Measurements from ENCODE around the gene NEDD4L.

Gene NEDD4L

GRCh38 chr18:58052960-58053359, 8.9 kb downstream of the NEDD4L start:
- no peak for DNase-seq (ENCODE audit: low spot score)

GRCh38 chr18:58054041-58054781, 10.2 kb downstream of the NEDD4L start:
- peak; percentile 64 for DNase-seq (ENCODE audit: low spot score)

DNA sequence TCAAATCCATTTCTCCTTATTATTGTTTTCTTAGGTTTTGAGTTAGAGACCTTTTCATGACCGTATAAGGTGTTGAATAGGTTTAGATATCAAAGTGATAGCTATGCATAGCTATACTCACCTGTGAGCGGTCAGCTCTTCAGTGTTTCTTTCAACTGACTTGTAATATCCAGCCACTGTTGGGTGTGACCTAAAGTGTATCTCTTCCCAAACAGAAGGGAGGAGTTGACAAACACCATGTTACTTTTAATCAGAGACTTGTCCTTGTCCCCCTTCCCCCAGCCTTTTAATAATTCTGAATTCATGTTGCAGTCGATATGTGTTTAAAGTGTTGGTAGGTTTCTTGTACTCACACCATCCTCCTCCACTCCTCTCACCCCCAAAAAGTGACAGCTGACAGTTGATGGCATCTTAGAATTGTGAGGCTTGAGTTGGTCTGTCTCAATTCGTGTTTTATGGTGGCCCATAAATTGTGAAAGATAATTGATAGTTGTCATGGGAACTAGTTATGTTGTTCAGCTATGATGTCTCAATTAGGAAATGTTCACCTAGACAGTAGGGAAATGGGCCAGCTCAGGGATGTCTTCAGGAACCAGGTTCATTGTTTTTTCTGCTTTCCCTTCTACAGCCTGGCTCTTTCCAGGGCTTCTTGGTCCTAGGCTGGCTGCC, 12.0 kb downstream of the NEDD4L start:
- DNase-seq (ENCODE audit: low spot score), result no peak

DNA sequence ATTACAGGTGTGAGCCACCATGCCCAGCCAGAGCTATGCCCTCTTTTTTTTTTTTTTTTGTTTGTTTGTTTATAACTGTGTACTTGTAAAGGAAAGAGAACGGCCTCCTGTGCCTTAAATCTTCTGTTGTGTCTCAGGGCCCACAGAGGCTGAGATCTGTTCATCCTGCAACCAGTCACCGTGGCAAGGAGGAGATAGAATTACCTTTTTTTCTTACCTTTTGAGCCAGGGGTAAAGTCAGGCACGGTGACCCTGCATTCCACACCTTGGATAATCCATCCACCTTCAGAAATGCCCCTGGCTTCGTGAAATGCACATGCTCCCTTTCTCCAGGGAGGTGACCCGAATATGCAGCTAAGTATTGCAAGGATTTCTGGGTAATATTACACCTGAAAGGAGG, 12.8 kb downstream of the NEDD4L start:
- DNase-seq (ENCODE audit: low spot score), result no peak

- peak; percentile 24 for DNase-seq (ENCODE audit: low spot score)
Observed at GRCh38 chr18:58057291-58057965, 13.4 kb downstream of the NEDD4L start.

DNA sequence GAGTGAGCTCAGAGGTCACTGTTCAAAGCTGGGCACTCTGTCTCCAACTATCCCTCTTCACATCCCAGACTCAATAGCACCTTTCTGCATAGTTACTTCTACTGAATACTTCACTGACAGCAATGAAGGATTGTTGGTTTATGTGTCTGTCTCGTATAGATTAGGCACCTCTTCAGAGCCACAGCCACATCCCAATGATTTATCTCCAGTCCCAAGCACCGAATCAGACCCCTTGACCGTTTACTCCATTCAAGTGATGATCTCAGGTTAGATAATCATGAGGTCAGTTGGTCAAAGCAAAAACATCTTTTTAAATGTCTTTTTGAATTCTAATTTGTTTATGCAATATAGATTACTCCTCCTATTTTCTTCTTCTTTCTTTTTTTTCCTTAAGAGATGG, 14.7 kb downstream of the NEDD4L start:
- peak; percentile 69 for DNase-seq (ENCODE audit: low spot score)

DNA sequence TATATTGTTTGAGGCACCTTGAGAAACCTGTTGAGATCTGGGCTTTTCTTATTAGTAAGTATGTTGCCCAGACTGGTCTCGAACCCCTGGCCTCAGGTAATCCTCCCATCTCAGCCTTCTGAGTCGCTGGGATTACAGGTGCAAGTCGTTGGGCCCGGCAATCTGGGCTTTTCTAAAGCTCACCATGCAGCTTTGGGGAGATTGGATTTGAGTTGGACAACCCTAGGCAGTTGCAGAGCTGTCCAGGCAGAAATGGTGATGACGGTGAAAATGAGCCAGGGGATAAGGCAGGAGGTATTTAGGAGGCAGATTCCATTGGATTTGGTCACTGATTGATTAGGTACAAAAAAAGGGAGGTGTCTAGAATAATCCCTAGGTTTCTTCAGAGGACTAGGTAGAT, 16.2 kb downstream of the NEDD4L start:
- DNase-seq (ENCODE audit: low spot score), result no peak

DNA sequence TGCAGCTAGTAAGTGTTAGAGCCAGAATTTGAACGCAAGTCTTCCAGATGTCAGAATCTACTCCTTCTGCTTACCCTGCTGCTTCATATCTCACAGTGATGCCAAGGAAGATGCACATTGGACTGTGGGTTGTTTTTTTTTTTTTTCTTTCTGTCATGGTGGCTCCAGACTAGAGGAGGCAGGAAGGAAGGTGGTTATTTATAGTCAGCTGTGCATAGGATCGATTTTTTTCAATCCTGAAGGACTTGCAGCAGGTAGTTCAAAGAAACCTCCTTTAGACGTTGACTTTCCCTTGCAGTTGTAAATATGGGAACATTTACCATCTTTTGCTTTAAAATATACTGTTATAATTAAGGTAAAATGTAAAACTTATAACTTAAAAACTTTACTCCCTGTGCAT, 17.3 kb downstream of the NEDD4L start:
- no peak for DNase-seq (ENCODE audit: low spot score)

GRCh38 chr18:58064406-58064998, 20.5 kb downstream of the NEDD4L start:
- no peak for DNase-seq (ENCODE audit: low spot score)

DNA sequence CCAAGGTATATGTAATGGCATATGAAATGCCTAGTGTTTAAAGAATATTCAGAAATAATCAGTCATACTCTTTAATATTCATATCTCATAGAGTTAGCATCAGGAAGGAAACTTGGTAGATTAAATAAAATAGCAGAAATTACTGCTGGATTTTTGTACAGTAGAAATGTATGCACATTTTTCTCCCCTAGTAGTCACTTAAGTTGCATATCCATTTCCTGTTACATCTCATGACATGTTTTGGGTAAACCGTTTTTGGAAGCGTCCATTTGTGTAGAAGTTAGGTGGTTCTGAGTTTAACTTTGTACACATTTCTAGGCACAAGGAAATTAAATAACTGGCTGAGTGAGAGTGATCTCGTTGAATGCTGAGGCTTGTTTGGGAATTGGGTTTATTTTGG, 21.9 kb downstream of the NEDD4L start:
- no peak for DNase-seq (ENCODE audit: low spot score)

DNA sequence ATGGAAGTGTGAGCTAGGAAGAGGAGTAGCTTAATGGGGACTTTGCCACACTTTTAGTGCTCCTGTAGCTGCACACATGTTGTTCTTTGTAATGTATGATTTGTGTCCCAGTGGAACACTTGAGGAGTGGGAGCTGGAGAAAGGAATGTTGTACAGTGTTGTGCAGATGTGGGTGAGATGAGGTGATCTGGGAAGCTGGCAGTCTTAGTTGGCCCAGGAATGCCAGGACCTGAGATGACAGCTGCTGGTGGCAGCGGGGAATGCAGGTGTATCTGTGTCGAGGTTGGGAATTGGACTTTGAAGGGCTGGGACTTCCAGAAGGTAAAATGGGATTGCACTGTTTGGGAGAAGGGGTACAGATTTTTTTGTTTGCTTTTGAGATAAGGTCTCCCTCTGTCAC, 23.6 kb downstream of the NEDD4L start:
- no peak for DNase-seq (ENCODE audit: low spot score)

DNA sequence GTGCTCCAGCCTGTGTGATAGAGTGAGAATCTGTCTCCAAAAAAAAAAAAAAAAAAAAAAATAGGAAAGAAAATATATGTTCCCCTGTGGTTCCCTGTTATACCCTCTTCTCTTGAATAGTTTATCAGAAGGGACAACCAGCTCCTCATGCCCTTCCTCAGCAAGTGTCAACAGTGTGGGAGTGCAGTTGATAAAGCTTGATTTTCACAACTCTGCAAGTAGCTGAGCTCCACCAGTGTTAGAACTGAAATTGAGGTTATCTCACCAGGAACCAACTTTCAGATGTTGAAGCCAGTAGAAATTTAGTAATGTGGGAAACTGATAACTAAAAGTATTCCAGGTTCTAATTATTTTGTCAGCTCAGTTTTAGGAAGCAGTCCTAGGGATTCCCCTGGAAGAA, 25.1 kb downstream of the NEDD4L start:
- no peak for DNase-seq (ENCODE audit: low spot score)

DNA sequence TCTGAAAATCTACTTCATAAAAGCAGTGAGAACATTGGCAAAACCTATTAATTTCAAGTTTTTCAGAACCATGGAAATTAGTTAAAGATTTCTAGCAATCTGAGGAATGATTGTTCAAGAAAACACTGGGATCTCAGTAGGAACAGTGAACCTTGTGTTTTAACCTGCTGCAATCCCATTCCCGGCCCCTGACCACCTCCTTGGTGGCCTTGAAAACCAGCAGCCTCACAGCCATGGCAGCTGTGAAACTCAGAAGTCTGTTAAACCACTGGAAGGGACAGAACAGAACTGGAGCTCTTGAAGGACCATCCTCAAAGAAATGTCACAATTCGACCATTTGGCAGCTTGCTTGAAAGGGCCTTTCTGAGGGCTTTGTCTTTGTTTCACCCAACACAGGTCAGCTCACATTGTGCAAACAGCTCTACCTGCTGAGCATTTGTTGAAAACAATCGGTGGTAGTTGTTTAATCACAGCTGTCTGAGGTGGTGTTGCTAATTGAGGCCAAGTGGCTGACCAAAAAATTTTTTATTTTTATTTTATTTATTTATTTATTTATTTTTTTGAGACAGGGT, 25.8 kb downstream of the NEDD4L start:
- DNase-seq (ENCODE audit: low spot score), result no peak

DNA sequence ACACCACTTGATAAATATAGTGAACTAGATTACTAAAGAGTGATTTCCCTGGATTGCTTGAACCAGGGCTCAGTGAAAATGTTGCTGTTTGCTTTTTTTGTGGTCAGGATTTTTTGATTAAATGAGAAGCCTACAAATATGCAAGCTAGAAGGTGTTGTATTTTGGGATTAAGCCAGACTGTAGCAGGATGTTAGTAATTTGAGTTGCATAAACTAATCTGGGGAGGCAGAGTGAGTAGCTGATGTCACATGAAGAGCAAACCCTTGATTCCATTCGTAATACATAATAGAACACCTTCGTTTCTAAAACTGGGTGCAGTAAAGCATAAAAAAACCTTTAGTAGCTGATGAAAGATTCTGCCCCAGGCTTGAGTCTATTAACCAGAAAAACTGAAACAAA, 32.0 kb downstream of the NEDD4L start:
- DNase-seq (ENCODE audit: low spot score), result peak; percentile 26

DNA sequence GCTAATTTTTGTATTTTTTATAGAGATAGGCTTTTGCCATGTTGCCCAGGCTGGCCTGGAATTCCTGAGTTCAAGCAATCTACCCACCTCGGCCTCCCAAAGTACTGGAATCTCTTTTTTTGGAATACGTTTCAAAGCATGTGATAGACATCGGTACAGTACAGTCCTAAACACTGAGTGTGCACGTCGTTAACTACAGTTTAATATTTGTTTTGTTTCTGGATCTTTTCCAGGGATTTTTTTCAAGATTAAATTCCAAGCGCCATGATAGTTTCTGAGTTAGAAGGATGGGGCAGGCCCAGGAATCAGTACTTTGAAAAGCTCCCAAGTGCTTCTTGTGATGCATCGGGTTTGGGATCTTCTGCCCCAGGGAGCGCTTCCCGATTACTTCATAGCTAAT, 33.3 kb downstream of the NEDD4L start:
- peak; percentile 19 for DNase-seq (ENCODE audit: low spot score)

DNA sequence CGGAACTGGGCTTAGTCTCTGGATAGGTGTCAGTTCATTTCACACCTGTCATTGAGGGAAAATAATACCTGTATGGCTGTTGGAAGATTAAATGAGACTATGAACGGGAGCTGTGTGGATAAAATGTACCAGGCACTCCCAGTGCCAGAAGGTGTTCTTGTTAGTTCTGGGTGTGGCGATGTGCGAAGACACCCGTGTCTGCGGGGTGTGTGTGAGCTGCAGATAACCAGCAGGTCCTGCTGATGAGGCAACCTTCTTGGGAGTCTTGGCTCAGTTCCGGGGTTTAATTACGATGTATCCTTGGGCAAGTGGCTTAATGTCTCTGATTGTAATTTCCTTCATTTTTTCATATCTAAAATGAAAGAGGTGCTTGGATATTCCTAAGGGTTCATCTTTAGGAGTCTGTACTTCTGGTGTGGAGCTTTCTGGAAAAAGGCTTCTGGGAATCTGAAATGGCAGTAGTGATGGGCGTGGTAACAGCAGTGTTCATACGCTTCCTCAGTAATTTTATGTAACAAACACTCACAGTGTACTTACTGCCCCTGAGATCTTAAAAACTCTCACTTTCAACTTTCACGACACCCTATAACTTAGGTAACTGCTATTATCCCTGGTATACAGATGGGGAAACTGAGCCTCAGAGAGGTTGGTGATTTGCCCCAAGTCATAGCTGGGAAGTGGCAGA, 35.0 kb downstream of the NEDD4L start:
- DNase-seq (ENCODE audit: low spot score), result no peak

DNA sequence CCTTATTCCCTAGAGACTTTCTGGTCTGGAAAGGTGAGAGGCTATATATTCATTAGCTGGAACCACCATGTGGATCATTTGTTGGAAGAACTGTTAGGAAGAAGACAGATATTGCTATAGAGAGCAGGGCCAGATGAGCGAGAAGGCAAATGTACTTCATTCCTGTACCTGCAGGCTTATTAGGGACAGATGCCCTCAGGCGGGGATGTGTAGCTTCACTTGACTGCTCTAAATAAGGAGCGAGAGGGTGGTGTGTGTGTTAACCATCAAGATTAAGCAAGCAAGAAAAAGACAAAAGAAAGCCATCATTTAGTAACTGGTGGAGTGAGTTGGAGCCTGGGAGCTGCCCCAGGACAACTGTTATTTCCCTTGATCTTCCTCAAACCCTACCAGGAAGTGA, 36.4 kb downstream of the NEDD4L start:
- no peak for DNase-seq (ENCODE audit: low spot score)

GRCh38 chr18:58087928-58088690, 44.1 kb downstream of the NEDD4L start:
- DNase-seq (ENCODE audit: low spot score), result peak; percentile 73

DNA sequence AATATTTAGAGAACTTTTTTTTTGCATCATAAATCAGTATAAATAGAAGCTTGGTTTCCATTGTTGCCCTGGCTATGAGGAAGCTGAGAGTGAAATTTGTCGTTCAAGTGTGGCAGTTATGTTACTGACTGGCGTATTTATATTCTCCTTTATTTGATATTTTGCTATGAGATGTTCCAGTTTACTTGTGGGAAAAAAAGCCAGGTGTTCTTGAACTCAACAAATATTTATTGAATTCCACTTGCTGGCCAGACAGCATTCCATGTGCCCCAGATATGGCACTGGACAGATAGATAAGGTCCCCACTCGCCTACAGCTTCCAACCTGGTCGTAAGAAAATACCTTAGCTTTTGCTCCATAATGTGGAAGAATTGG, 44.7 kb downstream of the NEDD4L start:
- DNase-seq (ENCODE audit: low spot score), result no peak

- peak; percentile 86 for DNase-seq (ENCODE audit: low spot score)
Observed at GRCh38 chr18:58091099-58091611, 47.1 kb downstream of the NEDD4L start.

DNA sequence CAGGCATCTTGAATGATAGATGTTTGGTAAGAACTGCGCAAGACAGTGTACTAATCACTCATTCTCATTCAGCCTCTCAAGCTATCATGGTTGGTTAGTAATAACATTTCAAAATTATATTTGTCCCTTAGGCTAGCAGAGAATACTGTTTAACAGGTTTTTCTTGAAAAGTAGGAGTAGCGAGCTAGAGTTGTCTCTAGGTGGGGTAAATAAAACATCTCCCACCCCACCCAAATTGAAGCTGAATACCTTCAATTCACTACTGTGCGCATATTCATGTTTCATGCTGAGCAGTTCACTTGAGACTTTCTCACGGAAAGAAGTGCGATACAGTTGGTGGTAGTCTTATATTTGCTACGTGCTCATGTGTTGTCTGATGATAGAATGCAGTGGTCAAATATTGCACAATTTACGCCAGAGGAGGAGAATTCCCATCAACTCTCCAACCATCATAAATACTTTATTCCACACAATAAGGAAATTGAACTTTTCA, 49.3 kb downstream of the NEDD4L start:
- DNase-seq (ENCODE audit: low spot score), result no peak
